Left ventricle myocardium inferior (tissue), 1 donor: ENCODE results near the gene VASN. TPM values are rescaled to one million over a fixed set of nuclear protein-coding genes. Genes with fewer than 3 reads are reported as not detected.

Source experiments
- DNase-seq: peaks from one replicate; pipeline ENCODE4 v3.0.0-alpha.2; 2020
- H3K27ac ChIP-seq: fragments of 200-600 bp; replicated peaks from 2 replicates; pipeline ENCODE4 v1.8.0; 2021
- H3K27me3 ChIP-seq: fragments of 200-600 bp; 2 replicates; pipeline ENCODE4 v1.8.0; 2021; ENCODE audit warnings: low read depth
- H3K36me3 ChIP-seq: fragments of 200-600 bp; 2 replicates; pipeline ENCODE4 v1.8.0; 2021
- H3K4me1 ChIP-seq: fragments of 200-600 bp; 2 replicates; pipeline ENCODE4 v1.8.0; 2021
- H3K4me3 ChIP-seq: fragments of 200-600 bp; 2 replicates; pipeline ENCODE4 v1.8.0; 2021; ENCODE audit warnings: mild to moderate bottlenecking, moderate library complexity
- H3K9me3 ChIP-seq: fragments of 200-600 bp; replicated peaks from 2 replicates; pipeline ENCODE4 v1.8.0; 2021
- CTCF ChIP-seq: fragments of 200-600 bp; IDR thresholded peaks from 2 replicates; pipeline ENCODE4 v1.8.0; 2021; ENCODE audit warnings: antibody characterized with exemption, mild to moderate bottlenecking, borderline replicate concordance
- intact Hi-C: fragments of 100-400 bp; cut with micrococcal nuclease; formaldehyde crosslinking; loops from one replicate; pipeline ENCODE4 v1.11.0; 2022
- total RNA-seq: library from RNA; stranded (reverse); fragmentation: NEBNext Ultra II Directional; extraction: Animal tissue kit (Norgen Biotek cat#: 25700); gene quantifications from one replicate; pipeline ENCODE4 v1.2.1, GENCODE V29; 2021
- donor health status: DM: no; HTN: yes; CAD: no; lungs with severe emphysema.

The VASN gene
- total RNA-seq, 1 donor from 2014 or later, result 5.5 TPM

- no peak for TF ChIP-seq CTCF
- no peaks in the 10 kb centered on the region for H3K36me3 ChIP-seq
- H3K4me1 ChIP-seq, result peaks cover 48% of the 10 kb centered on the region
- no peaks in the 10 kb centered on the region for H3K27me3 ChIP-seq
- H3K27ac ChIP-seq, result peak overlapping the region; percentile 84
- intact Hi-C loops, result no loop called here
- peak overlapping the region; percentile 83 for H3K4me3 ChIP-seq
- no peaks in the 10 kb centered on the region for H3K9me3 ChIP-seq
- DNase-seq, result peak; percentile 63
Measured at GRCh38 chr16:4415538-4416199, 44.0 kb downstream of the VASN start.

- Histone ChIP-seq H3K36me3 (no peaks in the 10 kb centered on the region), H3K27ac (peak within 1 kb of the TSS; percentile 84), H3K4me3 (peak within 1 kb of the TSS; percentile 83), H3K4me1 (peaks cover 41% of the 10 kb centered on the region), H3K9me3 (no peaks in the 10 kb centered on the region), H3K27me3 (no peaks in the 10 kb centered on the region)
- no peak for TF ChIP-seq CTCF
- DNase-seq, result peak; percentile 98
- intact Hi-C loops, result no loop called here
Measured at GRCh38 chr16:4416200-4417032, 44.8 kb downstream of the VASN start, which contains the start of gene CORO7. Gene CORO7, minus strand, starts transcription at chr16:4416596. Its CDS starts 78 bp downstream, at chr16:4416518.

GRCh38 chr16:4419402-4419959 lies 47.8 kb downstream of the VASN start:
- Histone ChIP-seq H3K27me3 (no peaks in the 10 kb centered on the region), H3K36me3 (no peaks in the 10 kb centered on the region), H3K9me3 (no peaks in the 10 kb centered on the region), H3K4me1 (peaks cover 28% of the 10 kb centered on the region), H3K27ac (no peak overlapping the region), H3K4me3 (no peak overlapping the region)
- DNase-seq, result no peak
- intact Hi-C loops, result no loop called here
- no peak for TF ChIP-seq CTCF

GRCh38 chr16:4420505-4421105 lies 49.0 kb downstream of the VASN start:
- intact Hi-C loops, result no loop called here
- Histone ChIP-seq H3K4me1 (peaks cover 24% of the 10 kb centered on the region), H3K27ac (no peak overlapping the region), H3K9me3 (no peaks in the 10 kb centered on the region), H3K36me3 (no peaks in the 10 kb centered on the region), H3K4me3 (no peak overlapping the region), H3K27me3 (no peaks in the 10 kb centered on the region)
- no peak for DNase-seq
- TF ChIP-seq CTCF, result no peak

- Histone ChIP-seq H3K4me1 (peaks cover 31% of the 10 kb centered on the region), H3K4me3 (peak within 1 kb of the TSS; percentile 91), H3K36me3 (peaks cover 4% of the 10 kb centered on the region), H3K27me3 (no peaks in the 10 kb centered on the region), H3K27ac (peak within 1 kb of the TSS; percentile 96), H3K9me3 (no peaks in the 10 kb centered on the region)
- no peak for TF ChIP-seq CTCF
- intact Hi-C loops, result no loop called here
- DNase-seq, result peak; percentile 92
Measured at GRCh38 chr16:4425378-4426020, 53.9 kb downstream of the VASN start, which contains the start of gene DNAJA3. Gene DNAJA3, plus strand, starts transcription at chr16:4425868. Its CDS starts 14 bp downstream, at chr16:4425882.
